GM19452 (cell line): ENCODE measurements around the gene COX5B.

Experiments used
- ATAC-seq: cut with Tn5 transposase; IDR thresholded peaks from one replicate; pipeline ENCODE4 v1.9.1; 2021; ENCODE audit not compliant: unreplicated experiment

COX5B gene

GRCh38 chr2:97653874-97654273 lies 8.0 kb downstream of the COX5B start:
- no peak for ATAC-seq

DNA sequence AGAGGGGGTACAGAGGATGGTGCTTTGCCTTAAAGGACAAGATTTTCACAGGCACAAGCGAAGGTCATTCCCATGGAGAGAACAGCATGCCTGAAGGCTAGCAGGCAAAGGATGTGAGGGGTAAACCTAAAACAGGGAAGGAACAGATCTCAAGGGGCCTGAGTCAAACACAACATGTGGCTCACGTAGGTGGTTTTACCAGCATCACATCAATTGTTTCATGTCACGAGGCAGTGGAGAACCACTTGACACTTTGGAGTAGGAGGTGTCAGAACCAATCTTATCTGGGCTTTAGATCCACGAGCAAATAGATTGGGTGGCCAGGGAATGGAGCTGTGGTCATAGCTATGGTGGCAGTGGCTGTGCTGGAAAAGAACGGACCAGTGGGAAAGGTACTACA lies 8.4 kb downstream of the COX5B start:
- ATAC-seq: no peak

- no peak for ATAC-seq
These were observed 8.9 kb downstream of the COX5B start for GRCh38 chr2:97654791-97655190.

DNA sequence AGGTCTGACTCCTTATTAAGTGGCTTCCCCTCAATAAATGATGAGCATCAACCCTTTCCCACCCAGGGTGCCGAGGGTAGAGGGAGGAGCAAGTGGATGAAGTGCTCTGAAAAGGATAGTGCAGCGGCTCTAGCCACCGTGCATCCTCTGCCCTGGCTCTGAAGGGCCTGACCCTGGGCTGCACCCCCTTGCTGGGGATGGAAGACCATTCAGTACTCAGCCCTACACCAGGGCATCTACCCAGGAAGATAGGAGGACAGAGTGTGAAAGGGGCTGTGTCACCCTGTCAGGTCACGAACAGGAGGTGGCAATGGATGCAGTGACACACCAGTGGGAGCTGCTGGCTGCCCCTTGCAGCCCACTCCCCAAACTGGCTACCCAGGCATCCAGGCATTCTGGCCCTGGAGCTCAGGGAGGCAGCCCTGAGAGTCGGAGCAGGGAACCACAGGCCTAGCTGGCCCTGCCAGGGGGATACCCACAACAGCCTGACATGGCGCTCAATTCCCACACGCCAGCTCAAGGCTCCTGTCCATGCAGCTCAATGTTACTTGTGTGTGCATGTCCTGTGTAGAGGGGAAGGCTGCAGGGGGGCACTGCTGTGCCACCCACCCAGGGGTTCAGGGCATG lies 10.4 kb downstream of the COX5B start:
- ATAC-seq: no peak

DNA sequence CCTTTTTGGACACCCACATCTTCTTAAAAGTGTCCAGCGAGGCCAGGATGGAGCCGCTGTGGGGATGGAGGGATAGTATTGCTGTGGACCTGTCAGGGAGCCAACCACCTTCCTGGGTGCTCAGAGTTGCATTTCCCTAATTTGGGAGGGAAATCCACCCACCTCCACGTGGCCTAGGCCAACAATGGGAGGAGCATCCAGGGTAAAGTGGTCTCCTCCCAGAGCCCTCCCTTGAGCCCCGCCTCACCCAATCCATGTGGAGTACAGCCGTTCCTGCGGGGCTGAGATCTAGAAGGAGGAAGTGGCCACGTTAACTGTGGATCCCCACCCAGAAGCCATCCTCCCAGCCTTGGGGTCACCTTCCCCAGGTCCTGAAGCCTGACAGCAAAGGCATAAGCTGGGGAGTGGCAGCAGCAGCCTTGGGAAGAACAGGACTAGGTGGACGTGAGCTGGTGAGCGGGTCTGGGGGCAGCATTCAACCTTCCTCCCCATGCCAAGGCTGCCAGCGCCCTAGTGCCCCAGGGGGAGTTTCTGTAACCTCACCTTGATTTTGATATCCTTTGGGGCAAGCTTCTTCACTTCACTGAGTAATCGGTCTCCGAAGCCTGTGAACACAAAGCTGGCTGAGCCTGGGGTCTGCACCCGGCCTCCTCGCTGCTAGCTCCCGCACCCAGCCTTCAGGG lies 11.2 kb downstream of the COX5B start:
- no peak for ATAC-seq

- no peak for ATAC-seq
These were observed 12.3 kb downstream of the COX5B start for GRCh38 chr2:97657986-97658690.

DNA sequence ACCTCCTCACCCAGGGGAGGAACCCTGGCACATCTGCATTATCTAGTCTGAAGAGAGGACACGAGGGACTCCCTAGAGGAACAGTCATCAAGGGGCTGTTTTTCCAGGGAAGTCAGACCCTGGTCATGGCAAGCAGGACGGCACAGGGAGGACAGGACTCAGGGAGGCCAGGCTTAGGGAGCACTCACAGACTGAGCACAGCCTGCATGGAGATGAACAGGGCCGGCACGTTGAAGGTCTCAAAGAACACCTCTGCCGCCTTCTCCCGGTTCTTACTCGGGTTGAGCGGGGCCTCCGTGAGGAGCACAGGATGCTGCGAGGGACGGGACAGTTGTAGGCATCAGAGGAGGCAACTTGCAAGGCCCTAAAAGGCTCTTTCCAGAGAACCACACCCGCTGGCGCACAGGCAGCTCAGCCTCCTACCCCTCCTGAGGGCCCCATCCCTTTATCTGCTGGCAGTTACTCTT lies 12.9 kb downstream of the COX5B start:
- ATAC-seq: no peak

GRCh38 chr2:97659256-97660043 lies 13.6 kb downstream of the COX5B start:
- ATAC-seq: no peak

- ATAC-seq: no peak
These were observed 14.3 kb downstream of the COX5B start for GRCh38 chr2:97660044-97660774.

DNA sequence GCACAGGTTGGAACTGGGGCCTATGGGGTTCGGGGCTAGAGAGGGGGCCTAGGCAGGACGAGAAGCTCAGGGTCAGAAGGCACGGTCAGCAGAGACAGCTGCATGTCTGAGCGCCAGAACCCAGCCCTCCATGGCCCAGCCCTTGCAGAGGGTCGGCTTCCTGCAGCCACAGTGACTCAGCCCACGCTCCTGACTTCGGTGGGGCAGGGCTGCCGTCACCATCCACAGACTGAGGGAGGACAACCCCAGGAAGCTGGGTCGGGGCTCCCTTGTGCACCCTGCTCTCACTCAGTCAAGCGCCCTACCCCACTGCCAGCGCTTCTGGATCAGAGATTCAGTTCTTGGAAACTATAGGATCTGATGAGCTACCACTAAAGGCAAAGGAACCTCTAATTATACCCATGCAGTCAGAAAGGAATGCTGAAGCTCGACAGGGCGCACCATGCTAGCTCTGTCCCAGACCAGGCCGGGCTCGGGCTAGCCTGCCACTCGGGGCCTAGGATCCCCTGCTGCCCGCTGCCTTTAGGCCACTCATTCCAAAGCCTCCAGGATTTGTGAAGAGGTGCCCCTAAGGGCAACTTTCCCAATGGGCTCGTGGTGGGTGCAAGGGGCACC lies 15.0 kb downstream of the COX5B start:
- ATAC-seq: no peak

- no peak for ATAC-seq
These were observed 16.1 kb downstream of the COX5B start for GRCh38 chr2:97661927-97662326.

DNA sequence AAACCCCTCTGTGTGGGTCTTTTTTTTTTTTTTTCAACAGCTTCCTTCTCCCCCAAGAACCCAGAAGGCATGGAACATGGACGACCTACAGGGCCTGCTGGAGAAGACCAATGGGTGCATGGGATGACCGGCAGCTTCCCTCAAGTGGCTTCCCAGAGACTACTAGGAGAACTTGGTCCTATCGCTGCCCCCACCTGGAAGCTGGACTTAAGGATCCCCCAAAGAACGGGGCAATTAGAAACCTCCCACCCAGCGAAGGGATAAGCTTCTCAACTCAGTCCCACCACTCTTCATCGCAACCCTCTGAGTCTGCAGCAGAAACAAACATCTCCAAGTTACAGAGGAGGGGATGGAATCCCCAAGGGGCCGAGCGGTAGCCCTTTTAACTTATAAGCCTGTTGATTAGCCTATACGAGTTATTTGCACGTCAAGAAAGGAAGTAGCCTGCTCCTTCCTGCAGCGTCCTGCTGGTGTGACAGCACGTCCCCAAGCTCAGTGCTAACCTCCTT lies 16.6 kb downstream of the COX5B start:
- no peak for ATAC-seq

DNA sequence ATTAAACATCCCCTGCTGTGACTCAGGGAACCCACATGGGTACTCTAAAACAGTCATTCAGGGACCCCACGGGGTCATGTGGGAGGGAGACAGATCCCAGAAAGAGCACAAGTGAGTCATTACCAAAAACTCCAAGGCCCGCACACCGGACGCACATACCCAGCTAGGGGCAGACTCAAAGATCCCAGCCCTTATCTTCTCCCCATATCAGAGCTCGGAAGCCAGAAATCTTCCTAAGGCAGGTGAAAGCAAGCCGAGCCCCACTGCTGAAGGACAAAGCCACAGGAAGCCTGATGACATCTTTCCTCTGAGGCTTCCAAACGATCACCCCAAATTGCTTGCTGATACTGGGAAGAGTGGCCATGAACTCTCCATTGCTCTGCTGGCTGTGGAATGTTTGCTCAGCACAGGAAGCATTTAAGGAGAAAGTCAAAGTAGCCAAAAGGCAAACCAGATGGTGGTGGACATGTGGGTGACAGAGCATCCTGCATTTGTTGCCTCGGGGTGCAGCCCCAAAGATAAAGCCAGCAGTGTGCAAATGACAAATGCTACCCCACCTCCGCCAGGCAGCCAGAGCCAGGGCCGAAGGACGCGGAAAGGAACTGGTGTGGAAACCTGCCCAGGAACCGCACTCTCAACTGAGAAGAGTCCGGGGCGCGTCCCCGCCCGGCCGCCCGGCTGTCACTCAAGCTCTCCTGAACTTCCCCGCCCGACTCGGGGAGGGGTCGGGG lies 17.2 kb downstream of the COX5B start:
- ATAC-seq: peak; percentile 43

GRCh38 chr2:97663626-97663961 lies 17.7 kb downstream of the COX5B start:
- no peak for ATAC-seq

DNA sequence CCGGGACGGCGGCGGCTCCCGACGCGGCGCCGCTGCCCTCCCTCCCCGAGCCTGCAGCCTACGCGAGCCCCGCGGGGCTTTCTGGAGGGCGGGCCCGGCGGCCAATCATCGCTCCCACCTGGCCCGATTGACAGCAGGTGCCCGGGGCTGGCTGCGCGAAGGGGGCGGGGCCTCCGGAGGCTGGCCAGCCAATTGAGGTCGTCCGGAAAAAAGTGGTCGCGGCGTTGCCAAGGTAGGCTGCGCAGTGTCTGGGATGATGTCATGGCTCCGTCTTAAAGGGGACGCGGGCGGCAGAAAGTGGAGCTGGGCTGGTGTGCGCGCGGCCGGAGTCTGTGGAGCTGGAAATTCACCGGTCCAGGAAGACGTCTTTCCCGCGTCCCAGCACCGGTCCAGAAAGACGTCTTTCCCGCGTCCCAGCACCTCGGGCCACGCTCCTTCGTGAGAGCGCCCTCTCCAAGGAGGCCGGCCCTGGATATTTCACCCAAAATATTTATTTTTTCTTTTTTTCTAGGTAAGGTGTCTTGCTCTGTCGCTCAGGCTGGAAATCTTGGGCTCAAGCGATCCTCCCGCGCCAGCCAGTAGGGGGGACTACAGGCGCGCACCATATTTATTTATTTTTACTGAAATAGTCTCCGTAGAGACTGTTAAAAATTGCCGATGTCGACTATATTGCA lies 18.2 kb downstream of the COX5B start, which contains the start of gene ACTR1B:
ACTR1B (minus strand) TSS at position 83 of the 674 bp plus-strand sequence. CDS start 154 bp downstream, outside the sequence.
- ATAC-seq: peak; percentile 82

- no peak for ATAC-seq
These were observed 18.7 kb downstream of the COX5B start for GRCh38 chr2:97664636-97664970.

- no peak for ATAC-seq
These were observed 23.6 kb downstream of the COX5B start, which contains the start of gene C2orf92 for GRCh38 chr2:97669448-97669847. Gene C2orf92 (plus strand): TSS chr2:97669713. CDS start chr2:97669789, 76 bp downstream.

GRCh38 chr2:97670471-97670870 lies 24.6 kb downstream of the COX5B start:
- ATAC-seq: no peak

DNA sequence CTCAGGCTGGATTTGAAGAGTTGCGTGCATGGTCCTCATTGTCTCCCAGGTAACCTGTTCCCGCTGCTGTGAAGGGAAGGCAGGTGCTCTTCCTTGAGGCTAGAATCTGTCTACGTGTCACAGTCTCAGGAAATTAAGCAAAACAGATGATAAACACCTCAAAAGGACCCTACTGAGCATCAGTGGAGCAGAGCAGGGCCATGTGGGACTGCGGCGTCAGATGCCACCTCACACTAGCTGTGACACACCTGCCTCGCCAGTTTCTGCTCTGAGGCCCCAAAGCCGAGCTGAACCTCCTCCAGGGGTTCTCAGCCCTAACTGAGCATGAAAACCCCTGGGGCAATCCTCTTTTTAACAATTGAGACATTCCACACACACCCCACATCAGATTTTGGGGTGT lies 25.7 kb downstream of the COX5B start:
- ATAC-seq: no peak
